Neural progenitor cell (in vitro differentiated cells): Measurements from ENCODE around the gene TRAF2.

Experiments
- CTCF ChIP-seq: fragments of 200-600 bp; sonication (generic); IDR thresholded peaks from 2 replicates; pipeline ENCODE4 v1.5.1; 2017; ENCODE audit warnings: antibody characterized with exemption, mild to moderate bottlenecking
- EZH2 ChIP-seq: fragments of 200-600 bp; sonication (generic); IDR thresholded peaks from 2 replicates; pipeline ENCODE4 v1.6.1; 2017; ENCODE audit warnings: antibody characterized with exemption, mild to moderate bottlenecking, moderate library complexity
- EZH2phosphoT487 ChIP-seq: fragments of 200-600 bp; sonication (generic); IDR thresholded peaks from 2 replicates; pipeline ENCODE4 v1.6.1; 2017; ENCODE audit warnings: antibody characterized with exemption

- TF ChIP-seq EZH2 (no peak), CTCF (no peak), EZH2phosphoT487 (no peak)
These were observed 45.3 kb upstream of the TRAF2 start for GRCh38 chr9:136840877-136841645.
